ENCODE data around the gene LEMD2. TPM values are rescaled to one million over a fixed set of nuclear protein-coding genes. Genes with fewer than 3 reads are reported as not detected.

Gene LEMD2
- total and polyA plus RNA-seq, 2 of the 4 experiments (the other 2 are of a cell fraction), result 26.5 to 43.6 TPM

- dilution Hi-C loops (cut with HindIII; ENCODE audit: low sequenced_read_pairs, unreplicated experiment) (no loop called here), in situ Hi-C loops (cut with MboI; ENCODE audit: low sequenced_read_pairs) (no loop called here), intact Hi-C loops (cut with micrococcal nuclease) (no loop called here)
- Histone ChIP-seq H3K4me2 (ENCODE audit: low read depth, low read length) (no peak overlapping the region), H3K9ac (ENCODE audit: low read depth, low read length) (no peak overlapping the region), H3K23ac (ENCODE audit: low read depth, low read length) (no peak overlapping the region), H3K9me3 (ENCODE audit: control insufficient read depth, insufficient read depth, low read length) (no peaks in the 10 kb centered on the region), H2BK20ac (ENCODE audit: low read depth, low read length) (no peak overlapping the region), H3K4me1 (ENCODE audit: control insufficient read depth, insufficient read depth, low read length) (no peaks in the 10 kb centered on the region), H3K9me1 (ENCODE audit: insufficient read depth, low read length) (no peaks in the 10 kb centered on the region), H2AFZ (replicated peaks; ENCODE audit: low read length, poor library complexity) (no peak overlapping the region), H3K27ac (ENCODE audit: insufficient read depth, low read length) (no peak overlapping the region), H2BK120ac (ENCODE audit: low read depth, low read length) (no peak overlapping the region), H4K5ac (ENCODE audit: low read depth, low read length) (no peak overlapping the region), H4K91ac (ENCODE audit: insufficient read depth, low read depth, low read length) (no peak overlapping the region), H3K4ac (ENCODE audit: low read depth, low read length) (no peak overlapping the region), H3K79me1 (ENCODE audit: low read depth in 1 of 2, low read length in 2 of 2) (no peaks in the 10 kb centered on the region), H2BK5ac (ENCODE audit: low read depth, low read length, poor library complexity, severe bottlenecking) (no peak overlapping the region), H3K56ac (ENCODE audit: extremely low read depth, insufficient read depth, low read length) (no peak overlapping the region), H4K20me1 (ENCODE audit: insufficient read depth, low read length) (no peaks in the 10 kb centered on the region), H4K8ac (ENCODE audit: low read depth in 2 of 2, low read length in 2 of 2) (no peak overlapping the region), H3K14ac (replicated peaks; ENCODE audit: low read depth, low read length) (no peak overlapping the region), H3K4me3 (ENCODE audit: insufficient read depth, low read depth, low read length) (no peak overlapping the region), H2AK5ac (ENCODE audit: low read depth, low read length) (no peak overlapping the region), H3K18ac (ENCODE audit: low read depth, low read length) (no peak overlapping the region), H3K36me3 (ENCODE audit: control insufficient read depth, insufficient read depth, low read length) (no peaks in the 10 kb centered on the region), H3K27me3 (ENCODE audit: control insufficient read depth, insufficient read depth, low read length) (peaks cover 31% of the 10 kb centered on the region), H2BK15ac (ENCODE audit: low read depth, low read length) (no peak overlapping the region), H2AK9ac (replicated peaks; ENCODE audit: low read depth, low read length, poor library complexity) (no peak overlapping the region)
- ATAC-seq (ENCODE audit: low read depth) (no peak), DNase-seq (no peak)
- TF ChIP-seq CHD1 (IDR thresholded peaks at IDR 0.05; ENCODE audit: low read depth, low read length), result no peak
- TF ChIP-seq POLR2A (IDR thresholded peaks at IDR 0.05; ENCODE audit: low read depth, low read length), result no peak
- TF ChIP-seq RFX5 (IDR thresholded peaks at IDR 0.05; ENCODE audit: low read depth, low read length), result no peak
- no peak for TF ChIP-seq MAZ (IDR thresholded peaks at IDR 0.05; ENCODE audit: borderline replicate concordance, low read depth, low read length)
- no peak for TF ChIP-seq MAFK (IDR thresholded peaks at IDR 0.05; ENCODE audit: low read depth, low read length)
- TF ChIP-seq CTCF (conservative IDR thresholded peaks at IDR 0.05; ENCODE audit: low read depth, low read length), result no peak
- no peak for TF ChIP-seq RAD21 (IDR thresholded peaks at IDR 0.05; ENCODE audit: low read length)
- no peak for TF ChIP-seq RCOR1 (IDR thresholded peaks at IDR 0.05; ENCODE audit: insufficient replicate concordance, low read length)
- no TSS peak for BruUV-seq (replicated peaks)
- ChIA-PET CTCF (interaction anchor here (1.5 kb wide), 1 partner anchor 15 kb away, joined by 3 read pairs; no protein-coding TSS in a partner anchor), POLR2A (ENCODE audit: unreplicated experiment) (no interaction called here)
- 83% methylated on average over 10 of the region's 11 CpGs; no CpG with 5 or more reads in 1 of the 2 experiments for WGBS, 2 experiments (ENCODE audit: extremely low coverage in 2 of 2, insufficient read length in 1 of 2)
These were observed 60.5 kb downstream of the LEMD2 start for GRCh38 chr6:33728438-33728837.
